Chondrocyte (in vitro differentiated cells): Measurements from ENCODE around the gene CRYL1. TPM values are rescaled to one million over a fixed set of nuclear protein-coding genes. Genes with fewer than 3 reads are reported as not detected.

ENCODE experiments used
- DNase-seq: peaks from one replicate; pipeline ENCODE4 v3.0.0; 2021; ENCODE audit warnings: mixed read lengths, low spot score
- H3K27ac Mint-ChIP-seq: one replicate; pipeline ENCODE4 v1.8.0; 2021; ENCODE audit warnings: mild to moderate bottlenecking, moderate library complexity, mixed read lengths; ENCODE audit not compliant: unreplicated experiment
- H3K27me3 Mint-ChIP-seq: 2 replicates; pipeline ENCODE4 v1.8.0; 2021; ENCODE audit warnings: low read depth, mixed read lengths
- H3K36me3 Mint-ChIP-seq: 2 replicates; pipeline ENCODE4 v1.8.0; 2021; ENCODE audit warnings: low read depth, mixed read lengths
- H3K4me1 Mint-ChIP-seq: 2 replicates; pipeline ENCODE4 v1.8.0; 2021; ENCODE audit warnings: low read depth, mild to moderate bottlenecking, mixed read lengths
- H3K4me3 Mint-ChIP-seq: one replicate; pipeline ENCODE4 v1.8.0; 2021; ENCODE audit warnings: mild to moderate bottlenecking, moderate library complexity, mixed read lengths; ENCODE audit not compliant: unreplicated experiment
- H3K9me3 Mint-ChIP-seq: 2 replicates; pipeline ENCODE4 v1.8.0; 2021; ENCODE audit warnings: low read depth, mixed read lengths
- CTCF ChIP-seq: fragments of 200-600 bp; sonication (generic); IDR thresholded peaks from 2 replicates; pipeline ENCODE4 v1.5.0; 2021; ENCODE audit warnings: antibody characterized with exemption, mild to moderate bottlenecking, moderate library complexity
- total RNA-seq: library from RNA; stranded (reverse); gene quantifications from 3 replicates; pipeline ENCODE4 v1.2.1, GENCODE V29; 2021

The CRYL1 gene
- total RNA-seq, 1 donor from 2014 or later: 17.0 TPM

GRCh38 chr13:20514866-20515265, 10.8 kb downstream of the CRYL1 start:
- Mint-ChIP-seq H3K36me3 (peaks cover 10% of the 10 kb centered on the region), H3K4me1 (no peaks in the 10 kb centered on the region), H3K9me3 (no peaks in the 10 kb centered on the region), H3K27me3 (no peaks in the 10 kb centered on the region), H3K4me3 (no peak overlapping the region), H3K27ac (no peak overlapping the region)
- TF ChIP-seq CTCF: no peak
- no peak for DNase-seq

DNA sequence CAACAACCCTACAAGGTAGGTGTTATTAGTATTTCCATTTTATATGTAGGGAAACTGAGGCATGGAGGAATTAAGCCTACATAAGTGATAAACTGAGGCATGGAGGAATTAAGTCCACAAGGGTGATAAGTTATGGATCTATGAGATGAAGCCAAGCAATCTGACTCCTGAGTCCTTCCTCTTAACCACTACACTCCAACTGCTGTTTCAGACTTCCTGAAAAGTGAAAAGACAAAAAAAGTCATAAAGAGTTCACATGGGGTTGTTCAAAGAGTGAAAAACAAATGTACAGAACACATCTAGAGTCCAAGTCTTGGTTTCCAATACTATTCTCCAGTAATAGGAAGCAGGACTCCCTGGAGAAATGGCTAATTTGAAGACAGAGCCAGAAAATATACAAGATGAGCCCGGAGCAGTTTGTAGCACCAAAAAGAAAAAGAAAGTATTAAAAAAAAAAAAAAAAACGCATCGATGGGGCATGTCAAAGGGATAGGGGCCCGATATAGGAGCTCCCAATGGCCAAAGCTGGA, 12.1 kb downstream of the CRYL1 start:
- no peak overlapping the region for H3K4me3 Mint-ChIP-seq
- H3K27ac Mint-ChIP-seq: no peak overlapping the region
- H3K9me3 Mint-ChIP-seq: no peaks in the 10 kb centered on the region
- no peaks in the 10 kb centered on the region for H3K27me3 Mint-ChIP-seq
- H3K36me3 Mint-ChIP-seq: peaks cover 10% of the 10 kb centered on the region
- no peak for TF ChIP-seq CTCF
- no peak for DNase-seq
- H3K4me1 Mint-ChIP-seq: no peaks in the 10 kb centered on the region

- Mint-ChIP-seq H3K36me3 (peaks cover 10% of the 10 kb centered on the region), H3K4me3 (no peak overlapping the region), H3K4me1 (no peaks in the 10 kb centered on the region), H3K27ac (no peak overlapping the region), H3K27me3 (no peaks in the 10 kb centered on the region), H3K9me3 (no peaks in the 10 kb centered on the region)
- DNase-seq: no peak
- TF ChIP-seq CTCF: no peak
These were observed 13.5 kb downstream of the CRYL1 start for GRCh38 chr13:20512042-20512683.

DNA sequence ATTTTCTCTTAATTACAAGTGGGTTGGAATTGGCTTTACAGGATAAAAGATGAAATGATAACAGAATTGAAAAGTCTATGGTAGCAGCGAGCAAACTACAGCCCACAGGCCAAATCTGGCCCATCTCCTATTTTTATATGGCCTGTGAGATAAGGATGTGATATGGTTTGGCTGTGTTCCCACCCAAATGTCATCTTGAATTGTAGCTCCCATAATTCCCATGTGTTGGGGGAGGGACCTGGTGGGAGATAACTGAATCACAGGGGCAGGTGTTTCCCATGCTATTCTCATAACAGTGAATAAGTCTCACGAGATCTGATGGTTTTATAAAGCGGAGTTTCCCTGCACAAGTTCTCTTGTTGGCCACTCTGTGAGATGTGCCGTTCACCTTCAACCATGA, 19.0 kb downstream of the CRYL1 start:
- H3K27me3 Mint-ChIP-seq: no peaks in the 10 kb centered on the region
- no peak for DNase-seq
- no peaks in the 10 kb centered on the region for H3K9me3 Mint-ChIP-seq
- no peak overlapping the region for H3K27ac Mint-ChIP-seq
- TF ChIP-seq CTCF: no peak
- peaks cover 5% of the 10 kb centered on the region for H3K36me3 Mint-ChIP-seq
- no peak overlapping the region for H3K4me3 Mint-ChIP-seq
- H3K4me1 Mint-ChIP-seq: peaks cover 8% of the 10 kb centered on the region

DNA sequence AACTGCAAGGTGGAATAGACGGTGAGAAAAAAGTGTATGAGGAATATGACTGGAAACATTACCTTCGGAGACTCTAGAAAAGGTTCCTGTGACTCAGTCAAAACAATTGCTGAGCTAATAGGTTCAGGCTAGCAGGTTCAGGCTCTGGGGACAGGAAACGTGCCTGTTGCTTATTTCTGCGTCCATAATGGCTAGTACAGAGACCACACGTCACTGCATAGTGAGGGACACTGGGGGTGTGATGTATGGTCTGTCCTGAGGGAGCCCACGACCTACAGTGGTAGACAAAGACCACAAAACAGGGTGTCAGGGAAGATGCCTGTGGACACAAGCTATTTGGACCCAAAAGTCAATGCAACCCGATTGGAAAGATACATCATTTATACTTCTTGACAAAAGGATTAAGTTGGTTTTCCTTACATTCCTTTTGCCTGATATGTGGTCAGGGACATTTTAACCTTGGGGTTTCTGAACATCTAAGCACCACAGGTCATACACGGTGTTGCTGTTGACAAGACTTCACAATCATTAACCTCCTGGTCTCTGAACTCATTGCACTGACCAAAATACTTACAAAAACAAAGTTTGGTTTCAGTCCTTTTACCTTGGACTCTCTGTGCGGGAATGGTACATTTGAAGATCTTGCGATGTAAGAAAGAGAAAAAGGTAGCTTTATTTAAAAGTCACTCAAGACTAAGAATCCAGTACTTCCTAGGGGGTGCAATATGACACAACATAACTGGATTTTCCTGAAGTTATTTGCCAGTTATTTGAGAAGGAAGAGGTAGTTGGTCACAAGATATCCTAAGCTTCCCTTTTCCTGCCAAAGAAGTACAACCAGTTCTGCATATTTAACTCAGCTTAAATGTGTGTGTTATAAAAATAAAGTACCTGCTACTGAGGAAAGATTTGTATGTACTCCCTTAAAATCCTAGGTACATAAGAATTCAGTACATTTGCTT, 20.0 kb downstream of the CRYL1 start:
- Mint-ChIP-seq H3K4me3 (no peak overlapping the region), H3K27me3 (no peaks in the 10 kb centered on the region), H3K9me3 (no peaks in the 10 kb centered on the region), H3K27ac (no peak overlapping the region), H3K36me3 (peaks cover 5% of the 10 kb centered on the region), H3K4me1 (peaks cover 8% of the 10 kb centered on the region)
- TF ChIP-seq CTCF: no peak
- no peak for DNase-seq
